H9 (cell line): ENCODE measurements around the gene EHBP1. TPM values are rescaled to one million over a fixed set of nuclear protein-coding genes. Genes with fewer than 3 reads are reported as not detected.

Experiments
- DNase-seq: peaks from one replicate; pipeline ENCODE4 v3.0.0-alpha.2; 2017
- H2AFZ ChIP-seq: one replicate; pipeline ENCODE4 v1.6.1; 2013; ENCODE audit warnings: mild to moderate bottlenecking, low read length, control low read depth, moderate library complexity
- H2AK5ac ChIP-seq: 2 replicates; pipeline ENCODE4 v1.6.1; 2013; ENCODE audit warnings: low read length, control low read depth, mixed read lengths; ENCODE audit not compliant: insufficient read length
- H2BK120ac ChIP-seq: one replicate; pipeline ENCODE4 v1.6.1; 2013; ENCODE audit warnings: low read depth, mild to moderate bottlenecking, low read length, control low read depth, inconsistent platforms; ENCODE audit not compliant: poor library complexity, severe bottlenecking
- H2BK12ac ChIP-seq: 2 replicates; pipeline ENCODE4 v1.6.1; 2013; ENCODE audit warnings: low read length, control low read depth, mixed read lengths, low read depth; ENCODE audit not compliant: insufficient read length
- H2BK15ac ChIP-seq: 2 replicates; pipeline ENCODE4 v1.6.1; 2013; ENCODE audit warnings: low read depth, low read length, control low read depth
- H2BK20ac ChIP-seq: one replicate; pipeline ENCODE4 v1.6.1; 2013; ENCODE audit warnings: low read depth, mild to moderate bottlenecking, low read length, control low read depth, inconsistent platforms; ENCODE audit not compliant: poor library complexity, severe bottlenecking
- H2BK5ac ChIP-seq: 2 replicates; pipeline ENCODE4 v1.6.1; 2013; ENCODE audit warnings: low read length, control low read depth, mixed read lengths; ENCODE audit not compliant: insufficient read length
- H3K14ac ChIP-seq: 2 replicates; pipeline ENCODE4 v1.6.1; 2013; ENCODE audit warnings: low read length, control low read depth; ENCODE audit not compliant: insufficient read depth
- H3K18ac ChIP-seq: 2 replicates; pipeline ENCODE4 v1.6.1; 2013; ENCODE audit warnings: low read depth, mild to moderate bottlenecking, mixed read lengths, low read length, control low read depth; ENCODE audit not compliant: insufficient read length
- H3K23ac ChIP-seq: 2 replicates; pipeline ENCODE4 v1.6.1; 2013; ENCODE audit warnings: low read length, control low read depth, mixed read lengths, low read depth; ENCODE audit not compliant: insufficient read length
- H3K23me2 ChIP-seq: 2 replicates; pipeline ENCODE4 v1.6.1; 2013; ENCODE audit warnings: low read depth, mild to moderate bottlenecking, mixed read lengths, low read length, control low read depth; ENCODE audit not compliant: insufficient read length, poor library complexity, severe bottlenecking
- H3K27ac ChIP-seq: 2 replicates; pipeline ENCODE4 v1.5.1; 2013; ENCODE audit warnings: low read length, control low read depth, mixed read lengths, low read depth; ENCODE audit not compliant: insufficient read length
- H3K27me3 ChIP-seq: 2 replicates; pipeline ENCODE4 v1.6.1; 2013; ENCODE audit warnings: low read length, control low read depth, inconsistent platforms; ENCODE audit not compliant: insufficient read depth
- H3K4ac ChIP-seq: 2 replicates; pipeline ENCODE4 v1.6.1; 2013; ENCODE audit warnings: low read depth, mild to moderate bottlenecking, control low read depth, inconsistent platforms, low read length, moderate library complexity
- H3K4me1 ChIP-seq: 2 replicates; pipeline ENCODE4 v1.6.1; 2013; ENCODE audit warnings: low read length, control low read depth, inconsistent platforms; ENCODE audit not compliant: insufficient read depth
- H3K4me2 ChIP-seq: 2 replicates; pipeline ENCODE4 v1.6.1; 2013; ENCODE audit warnings: low read length, control low read depth, mixed read lengths; ENCODE audit not compliant: insufficient read length, insufficient read depth
- H3K56ac ChIP-seq: 2 replicates; pipeline ENCODE4 v1.6.1; 2013; ENCODE audit warnings: low read depth, mild to moderate bottlenecking, mixed read lengths, low read length, control low read depth; ENCODE audit not compliant: insufficient read length
- H3K79me1 ChIP-seq: 2 replicates; pipeline ENCODE4 v1.6.1; 2013; ENCODE audit warnings: low read depth, mild to moderate bottlenecking, moderate library complexity, low read length, control low read depth, inconsistent platforms; ENCODE audit not compliant: insufficient read depth, poor library complexity, severe bottlenecking
- H3K79me2 ChIP-seq: 2 replicates; pipeline ENCODE4 v1.6.1; 2013; ENCODE audit warnings: low read length, control low read depth, inconsistent platforms; ENCODE audit not compliant: insufficient read depth
- H3K9ac ChIP-seq: 2 replicates; pipeline ENCODE4 v1.6.1; 2013; ENCODE audit warnings: low read length, control low read depth, mixed read lengths; ENCODE audit not compliant: insufficient read length; ENCODE audit errors: extremely low read depth
- H3K9me3 ChIP-seq: one replicate; pipeline ENCODE4 v1.6.1; 2013; ENCODE audit warnings: low read depth, low read length, inconsistent platforms; ENCODE audit not compliant: control insufficient read depth
- H3T11ph ChIP-seq: one replicate; pipeline ENCODE4 v1.6.1; 2013; ENCODE audit warnings: mild to moderate bottlenecking, low read length, control low read depth, inconsistent platforms
- H4K20me1 ChIP-seq: one replicate; pipeline ENCODE4 v1.6.1; 2013; ENCODE audit not compliant: control insufficient read depth, insufficient read length, insufficient read depth
- H4K5ac ChIP-seq: 2 replicates; pipeline ENCODE4 v1.6.1; 2013; ENCODE audit warnings: low read depth, mild to moderate bottlenecking, mixed read lengths, low read length, control low read depth; ENCODE audit not compliant: insufficient read length
- H4K8ac ChIP-seq: replicated peaks from 2 replicates; pipeline ENCODE4 v1.6.1; 2013; ENCODE audit warnings: low read length, control low read depth, mixed read lengths, low read depth; ENCODE audit not compliant: insufficient read length
- H4K91ac ChIP-seq: 2 replicates; pipeline ENCODE4 v1.6.1; 2013; ENCODE audit warnings: low read depth, mild to moderate bottlenecking, moderate library complexity, mixed read lengths, low read length, control low read depth; ENCODE audit not compliant: insufficient read length
- H3K27ac Mint-ChIP-seq, 3 experiments: 2 replicates in 2 of 3; 3 replicates in 1 of 3; pipeline ENCODE4 v1.8.0; 2020 to 2021; ENCODE audit warnings: mixed read lengths in 3 of 3, mild to moderate bottlenecking in 1 of 3, moderate library complexity in 1 of 3
- H3K27me3 Mint-ChIP-seq: 2 replicates; pipeline ENCODE4 v1.8.0; 2021; ENCODE audit warnings: low read depth, mild to moderate bottlenecking, moderate library complexity, mixed read lengths
- H3K36me3 Mint-ChIP-seq, 3 experiments: 2 replicates in 2 of 3; 3 replicates in 1 of 3; pipeline ENCODE4 v1.8.0; 2020 to 2021; ENCODE audit warnings: low read depth in 3 of 3, mixed read lengths in 3 of 3; ENCODE audit not compliant: insufficient read depth in 1 of 3
- H3K4me1 Mint-ChIP-seq, 2 experiments: 2 replicates each; pipeline ENCODE4 v1.8.0; 2020; ENCODE audit warnings: mixed read lengths in 2 of 2
- H3K4me3 Mint-ChIP-seq, 2 experiments: 2 replicates in 1 of 2; 3 replicates in 1 of 2; pipeline ENCODE4 v1.8.0; 2020 to 2021; ENCODE audit warnings: mild to moderate bottlenecking in 2 of 2, mixed read lengths in 2 of 2, moderate library complexity in 1 of 2
- H3K9me3 Mint-ChIP-seq, 2 experiments: 2 replicates in 1 of 2; 3 replicates in 1 of 2; pipeline ENCODE4 v1.8.0; 2020; ENCODE audit warnings: mild to moderate bottlenecking in 2 of 2, mixed read lengths in 2 of 2, moderate library complexity in 1 of 2
- CTCF ChIP-seq: fragments of 200-600 bp; sonication (generic); conservative IDR thresholded peaks from 3 replicates; pipeline ENCODE4 v1.8.0; 2021; ENCODE audit warnings: antibody characterized with exemption, mild to moderate bottlenecking
- WGBS: extraction: QIAGEN DNeasy Blood & Tissue Kit; methylation state at CpG from one replicate; pipeline ENCODE4 v1.1.7; 2013; ENCODE audit warnings: missing lambda C conversion rate, low lambda C conversion rate, mixed read lengths; ENCODE audit not compliant: insufficient read length; ENCODE audit errors: extremely low coverage; 5-methylcytosine and 5-hydroxymethylcytosine counted together
- total RNA-seq: library from RNA; stranded (reverse); gene quantifications from 2 replicates; pipeline ENCODE4 v1.2.1, GENCODE V29; 2021

EHBP1 gene
- total RNA-seq, 1 experiment from 2014 or later: 35.6 TPM

GRCh38 chr2:62883629-62884028 is 178.1 kb downstream of the EHBP1 start:
- Histone ChIP-seq H4K91ac (no peak overlapping the region), H3K9ac (no peak overlapping the region), H4K8ac (no peak overlapping the region), H3K9me3 (no peaks in the 10 kb centered on the region), H2AK5ac (no peak overlapping the region), H3K27ac (no peak overlapping the region), H2AFZ (no peak overlapping the region), H3K27me3 (no peaks in the 10 kb centered on the region), H3K79me1 (no peaks in the 10 kb centered on the region), H4K20me1 (no peaks in the 10 kb centered on the region), H2BK120ac (no peak overlapping the region), H3K56ac (no peak overlapping the region), H2BK20ac (no peak overlapping the region), H3K4me2 (no peak overlapping the region), H3K79me2 (no peaks in the 10 kb centered on the region), H3K4me1 (peaks cover 2% of the 10 kb centered on the region; the same call in 1 of the 2 replicates), H2BK12ac (no peak overlapping the region), H4K5ac (no peak overlapping the region), H3K14ac (no peak overlapping the region), H2BK15ac (no peak overlapping the region), H2BK5ac (no peak overlapping the region), H3K18ac (no peak overlapping the region), H3K4ac (no peak overlapping the region), H3K23me2 (no peaks in the 10 kb centered on the region), H3T11ph (no peak overlapping the region), H3K23ac (no peak overlapping the region)
- DNase-seq: no peak
- WGBS: no CpG with 5 or more reads among the region's 7 CpGs
- H3K27ac Mint-ChIP-seq: no peak overlapping the region
- H3K4me3 Mint-ChIP-seq: no peak overlapping the region
- peaks cover 14 to 21% (median 19%) of the 10 kb centered on the region in 3 experiments for H3K36me3 Mint-ChIP-seq
- no peak for TF ChIP-seq CTCF
- peaks cover 3 to 5% of the 10 kb centered on the region in 2 experiments; a peak in 3 of 5 replicates for H3K9me3 Mint-ChIP-seq
- no peaks in the 10 kb centered on the region for H3K27me3 Mint-ChIP-seq
- H3K4me1 Mint-ChIP-seq: peaks cover 9 to 10% of the 10 kb centered on the region in 2 experiments; a peak in 3 of 4 replicates
